NT2/D1 (cell line): Measurements from ENCODE around the gene IQSEC1.

Experiments used
- YY1 ChIP-seq: IDR thresholded peaks from 2 replicates; pipeline ENCODE4 v1.6.1; 2011; ENCODE audit not compliant: insufficient read length, insufficient read depth
- ZNF274 ChIP-seq: IDR thresholded peaks from 2 replicates; pipeline ENCODE4 v1.6.1; 2011; ENCODE audit warnings: mild to moderate bottlenecking, low read depth, low read length

DNA sequence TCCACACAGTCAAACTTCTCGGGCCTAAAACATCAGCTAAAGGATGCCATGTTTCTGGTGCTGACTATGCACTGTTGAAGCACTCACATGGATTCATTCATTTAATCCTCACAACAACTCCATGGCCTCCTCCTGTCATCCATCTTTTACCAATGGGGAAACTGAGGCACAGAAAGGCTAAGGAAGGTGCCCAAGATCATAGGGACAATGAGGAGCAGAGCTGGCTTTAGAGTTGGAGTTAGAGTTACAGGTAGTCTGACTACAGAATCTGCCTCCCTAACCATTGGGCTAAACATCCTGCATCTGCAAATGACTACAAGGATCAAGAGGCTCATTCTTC is 111.6 kb downstream of the IQSEC1 start:
- TF ChIP-seq YY1: no peak
- TF ChIP-seq ZNF274: no peak
